K562 (cell line): ENCODE data around the gene MRGPRF. TPM values are rescaled to one million over a fixed set of nuclear protein-coding genes. Genes with fewer than 3 reads are reported as not detected.

Experiments
- ATAC-seq: fragments of 200-7000 bp; cut with Tn5 transposase; 3 replicates; pipeline ENCODE4 v1.9.1; 2020; ENCODE audit warnings: moderate library complexity
- BruUV-seq: library from RNA; stranded (reverse); fragments of 400-500 nt; replicated peaks from 2 replicates; lab custom pipeline; 2021; lab: Mats Ljungman, UMichigan
- CTCF ChIA-PET: fragments of 300-600 bp; formaldehyde crosslinking; extraction: SDS; loops from one replicate; lab custom pipeline; 2021; ENCODE audit warnings: low intra/inter-chr PET ratio; lab: Yijun Ruan, JAX
- POLR2A ChIA-PET: fragments of 300-600, 350-650 bp; sonication (Branson Sonifier 250); formaldehyde crosslinking; extraction: SDS; loops from one replicate; lab custom pipeline; 2021; ENCODE audit warnings: antibody characterized with exemption, inconsistent platforms; lab: Yijun Ruan, JAX
- DNase-seq, 4 experiments: peaks; one replicate each; pipeline versions ENCODE4 v3.0.0 to v3.0.0-alpha.2; 2011 to 2018; ENCODE audit warnings: low spot score in 3 of 4, mixed read lengths in 3 of 4; ENCODE audit errors: extremely low read depth in 1 of 4
- FAIRE-seq: peaks from 2 replicates; lab custom pipeline; 2011; peaks lifted over from hg19 to GRCh38; lab: Jason Lieb, UNC
- H2AFZ ChIP-seq: 2 replicates; pipeline ENCODE4 v1.6.0; 2011; ENCODE audit warnings: low read depth, low read length, control low read depth, inconsistent platforms
- H3K27ac ChIP-seq: fragments of 200-600 bp; 3 replicates; pipeline ENCODE4 v1.8.0; 2011; ENCODE audit warnings: low read depth, mild to moderate bottlenecking, control low read depth, inconsistent platforms, low read length, moderate library complexity, mixed read lengths; ENCODE audit errors: extremely low read depth
- H3K27me3 ChIP-seq, 2 experiments: fragments of 300-600 bp in 1 of 2; 2 replicates in 1 of 2; 3 replicates in 1 of 2; pipeline versions ENCODE4 v1.6.0 to v1.8.0; 2011; ENCODE audit warnings: inconsistent platforms in 2 of 2, low read length in 2 of 2, mild to moderate bottlenecking in 1 of 2, mixed read lengths in 1 of 2, moderate library complexity in 1 of 2; ENCODE audit not compliant: control insufficient read depth in 2 of 2, insufficient read depth in 2 of 2
- H3K36me3 ChIP-seq: fragments of 300-600 bp; 3 replicates; pipeline ENCODE4 v1.8.0; 2011; ENCODE audit warnings: mild to moderate bottlenecking, low read length, inconsistent platforms; ENCODE audit not compliant: control insufficient read depth, insufficient read depth
- H3K4me1 ChIP-seq, 2 experiments: fragments of 200-600 bp in 1 of 2; replicated peaks in 1 of 2; 2 replicates in 1 of 2; 3 replicates in 1 of 2; pipeline versions ENCODE4 v1.5.1 to v1.8.0; 2011; ENCODE audit warnings: inconsistent platforms in 2 of 2, low read length in 2 of 2, mild to moderate bottlenecking in 1 of 2, mixed read lengths in 1 of 2, moderate library complexity in 1 of 2; ENCODE audit not compliant: control insufficient read depth in 2 of 2, insufficient read depth in 2 of 2
- H3K4me2 ChIP-seq: 2 replicates; pipeline ENCODE4 v1.6.1; 2011; ENCODE audit warnings: low read length, control low read depth, inconsistent platforms, mixed read lengths; ENCODE audit not compliant: insufficient read depth
- H3K4me3 ChIP-seq: fragments of 200-600 bp; sonication (generic), shearing (Covaris generic); 2 replicates; pipeline ENCODE4 v1.5.1; 2016; ENCODE audit warnings: control low read depth, inconsistent platforms
- H3K79me2 ChIP-seq: fragments of 200-600 bp; 3 replicates; pipeline ENCODE4 v1.8.0; 2011; ENCODE audit warnings: low read length, inconsistent platforms; ENCODE audit not compliant: control insufficient read depth, insufficient read depth
- H3K9ac ChIP-seq, 2 experiments: 2 replicates each; pipeline versions ENCODE4 v1.6.0 to v1.6.1; 2011; ENCODE audit warnings: low read depth in 2 of 2, low read length in 2 of 2, control low read depth in 1 of 2, inconsistent platforms in 1 of 2, mild to moderate bottlenecking in 1 of 2, mixed read lengths in 1 of 2; ENCODE audit not compliant: insufficient read depth in 1 of 2
- H3K9me1 ChIP-seq: one replicate; pipeline ENCODE4 v1.6.0; 2011; ENCODE audit warnings: inconsistent platforms, mild to moderate bottlenecking, low read length, moderate library complexity; ENCODE audit not compliant: control insufficient read depth, insufficient read depth
- H3K9me3 ChIP-seq: replicated peaks from 2 replicates; pipeline ENCODE4 v1.5.1; 2011; ENCODE audit warnings: low read depth, low read length, inconsistent platforms; ENCODE audit not compliant: control insufficient read depth, insufficient read depth
- H4K20me1 ChIP-seq: replicated peaks from 2 replicates; pipeline ENCODE4 v1.6.1; 2011; ENCODE audit warnings: low read length, inconsistent platforms, mixed read lengths; ENCODE audit not compliant: control insufficient read depth, insufficient read depth
- ASH1L ChIP-seq: fragments of 450-650 bp; IDR thresholded peaks from 2 replicates; pipeline ENCODE4 v1.6.1; 2018; ENCODE audit warnings: borderline replicate concordance, mild to moderate bottlenecking, low read depth; ENCODE audit not compliant: partially characterized antibody
- CLOCK ChIP-seq: fragments of 250-450 bp; sonication (Bioruptor Pico); IDR thresholded peaks from 2 replicates; pipeline ENCODE4 v1.4.0; 2020; ENCODE audit warnings: mild to moderate bottlenecking, moderate library complexity, borderline replicate concordance
- FOSL1 ChIP-seq: fragments of 200-800 bp; sonication (Bioruptor generic); conservative IDR thresholded peaks from 2 replicates; pipeline ENCODE4 v1.6.1; 2016; ENCODE audit warnings: missing genetic modification characterization, missing compliant biosample characterization
- GTF2A2 ChIP-seq: IDR thresholded peaks from 2 replicates; pipeline ENCODE4 v1.6.1; 2016; ENCODE audit warnings: mild to moderate bottlenecking, missing genetic modification characterization, missing compliant biosample characterization
- IRF1 ChIP-seq: sonication (generic); formaldehyde crosslinking; IDR thresholded peaks from 2 replicates; pipeline ENCODE4 v1.8.0; 2022; ENCODE audit warnings: missing genetic modification reagents, mild to moderate bottlenecking, borderline replicate concordance
- KLF6 ChIP-seq: fragments of 250-450 bp; sonication (Bioruptor Pico); IDR thresholded peaks from 2 replicates; pipeline ENCODE4 v1.4.0; 2020; ENCODE audit warnings: mild to moderate bottlenecking, moderate library complexity, borderline replicate concordance
- MTA3 ChIP-seq: fragments of 450-650 bp; formaldehyde crosslinking; IDR thresholded peaks from 2 replicates; pipeline ENCODE4 v1.6.1; 2017; ENCODE audit warnings: mild to moderate bottlenecking, borderline replicate concordance
- PTRF ChIP-seq: fragments of 450-650 bp; IDR thresholded peaks from 2 replicates; pipeline ENCODE4 v1.6.1; 2016; ENCODE audit warnings: mild to moderate bottlenecking, missing genetic modification characterization, missing compliant biosample characterization
- RREB1 ChIP-seq: fragments of 250-450 bp; sonication (Bioruptor Pico); IDR thresholded peaks from 2 replicates; pipeline ENCODE4 v1.4.0; 2020
- YBX1 ChIP-seq: fragments of 450-650 bp; IDR thresholded peaks from 2 replicates; pipeline ENCODE4 v1.7.1; 2016; ENCODE audit warnings: mild to moderate bottlenecking
- ZBTB7A ChIP-seq: IDR thresholded peaks from 2 replicates; pipeline ENCODE4 v1.6.1; 2011; ENCODE audit warnings: low read depth, mild to moderate bottlenecking, low read length, moderate library complexity, borderline replicate concordance; ENCODE audit not compliant: control insufficient read depth
- ZEB2 ChIP-seq: fragments of 450-650 bp; IDR thresholded peaks from 2 replicates; pipeline ENCODE4 v1.6.1; 2016
- WGBS: fragments of 100-300 bp; shearing (Covaris generic); methylation state at CpG from one replicate; pipeline ENCODE4 v1.1.6; 2016; ENCODE audit warnings: low coverage, mixed read lengths; ENCODE audit not compliant: insufficient coverage; ENCODE audit errors: missing lambda C conversion rate; 5-methylcytosine and 5-hydroxymethylcytosine counted together
- in situ Hi-C: fragments of 300-500 bp; cut with MboI; formaldehyde crosslinking; loops from 4 replicates; pipeline ENCODE4 v1.15.0; 2018; ENCODE audit warnings: inconsistent platforms, mixed read lengths
- intact Hi-C: fragments of 100-400 bp; cut with micrococcal nuclease; formaldehyde crosslinking; loops from 2 replicates; pipeline ENCODE4 v1.14.2; 2022
- polyA plus RNA-seq, 8 experiments: library from polyadenylated mRNA; depleted of rRNA in 4 of 8; stranded (reverse) in 5 of 8; unstranded in 3 of 8; fragments of >200 nt; fragmentation: Nextera tagmentation in 2 of 8; fragmentation: Illumina TruSeq in 1 of 8; extraction: Ambion mirVana in 2 of 8; extraction: Trizol in 1 of 8; gene quantifications; 2 replicates each; pipeline versions ENCODE4 v1.2.1 to v1.2.3, GENCODE V29; 2011 to 2014; ENCODE audit warnings: inconsistent platforms in 1 of 8, missing spikeins in 1 of 8
- total RNA-seq, 7 experiments: library from RNA; depleted of rRNA in 6 of 7; stranded (reverse); fragments of >200 nt in 6 of 7; fragmentation: Illumina TruSeq in 2 of 7; extraction: Trizol in 2 of 7; gene quantifications; 2 replicates each; pipeline versions ENCODE4 v1.2.1 to v1.2.3, GENCODE V29; 2011 to 2021; ENCODE audit warnings: low replicate concordance in 1 of 7

Gene MRGPRF
- total and polyA plus RNA-seq, 9 of the 15 experiments (the other 6 are each of a cell fraction or from before 2014, with no cell fraction given) = not detected

- H3K27me3 ChIP-seq = peaks cover 26 to 64% of the 10 kb centered on the region in 2 experiments; a peak in 4 of 5 replicates
- H3K4me1 ChIP-seq = peaks cover 3 to 16% of the 10 kb centered on the region in 2 experiments; a peak in 4 of 5 replicates
- H3K79me2 ChIP-seq = no peaks in the 10 kb centered on the region
- POLR2A ChIA-PET = interaction anchor here (0.6 to 0.9 kb wide), 2 partner anchors 10 to 291 kb away, joined by 3 to 4 read pairs; no protein-coding TSS in a partner anchor
- H3K27ac ChIP-seq = no peak overlapping the region
- H3K9me3 ChIP-seq = no peaks in the 10 kb centered on the region
- H4K20me1 ChIP-seq = no peaks in the 10 kb centered on the region; the same call in none of the 2 replicates
- in situ Hi-C loops (no loop called here), intact Hi-C loops (no loop called here)
- ATAC-seq (no peak), DNase-seq (no peak), FAIRE-seq (no peak)
- no TSS peak for BruUV-seq
- no peaks in the 10 kb centered on the region for H3K36me3 ChIP-seq
- 5% methylated on average over 25 of the region's 25 CpGs for WGBS
- CTCF ChIA-PET = no interaction called here
- no peaks in the 10 kb centered on the region for H3K9me1 ChIP-seq
- H3K9ac ChIP-seq = peak overlapping the region in 1 of 2 experiments; percentile 26; a peak in 1 of 4 replicates
- H3K4me2 ChIP-seq = no peak overlapping the region
- no peak overlapping the region for H3K4me3 ChIP-seq
- no peak overlapping the region for H2AFZ ChIP-seq
- no peak for TF ChIP-seq IRF1 (CRISPR knock-in tag)
- TF ChIP-seq GTF2A2 (tag) = no peak
- no peak for TF ChIP-seq RREB1
- TF ChIP-seq ZEB2 = no peak
- no peak for TF ChIP-seq KLF6
- TF ChIP-seq FOSL1 = no peak
- no peak for TF ChIP-seq YBX1
- TF ChIP-seq MTA3 = no peak
- TF ChIP-seq PTRF = no peak
- TF ChIP-seq ASH1L = no peak
- no peak for TF ChIP-seq ZBTB7A
- TF ChIP-seq CLOCK (CRISPR knock-in tag) = no peak
Observed at GRCh38 chr11:68960294-68961071, 52.6 kb downstream of the MRGPRF start.
